NCI-H1092 (cell line): ENCODE results near the gene DDX10.
"Not testable (repeated sequence)": the region's sequence is repeated elsewhere in the genome, so short reads cannot be mapped to it uniquely, and the experiment has no call there.

Experiments used
- DNase-seq: peaks from one replicate; lab custom pipeline; 2025; lab: John Stamatoyannopoulos, UW

The DDX10 gene

DNA sequence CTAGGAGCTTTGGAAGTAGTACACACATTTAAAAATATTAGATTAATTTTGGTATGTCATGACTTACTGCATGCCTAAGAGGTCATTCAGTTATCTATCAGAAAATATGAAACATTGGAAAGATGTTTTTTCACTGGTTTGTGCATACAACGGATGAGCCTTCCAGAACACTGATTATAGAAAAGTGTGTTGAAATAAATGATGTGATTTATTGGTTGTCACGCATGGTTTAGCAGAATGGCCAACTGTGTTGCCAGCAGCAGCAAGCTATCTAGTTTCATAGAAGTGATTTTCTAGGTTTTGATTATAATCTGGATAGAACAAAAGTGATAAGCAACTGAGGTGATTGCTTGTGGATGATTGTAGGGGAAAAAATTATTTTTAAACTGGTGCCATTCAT is 53.6 kb downstream of the DDX10 start:
- no peak for DNase-seq

DNA sequence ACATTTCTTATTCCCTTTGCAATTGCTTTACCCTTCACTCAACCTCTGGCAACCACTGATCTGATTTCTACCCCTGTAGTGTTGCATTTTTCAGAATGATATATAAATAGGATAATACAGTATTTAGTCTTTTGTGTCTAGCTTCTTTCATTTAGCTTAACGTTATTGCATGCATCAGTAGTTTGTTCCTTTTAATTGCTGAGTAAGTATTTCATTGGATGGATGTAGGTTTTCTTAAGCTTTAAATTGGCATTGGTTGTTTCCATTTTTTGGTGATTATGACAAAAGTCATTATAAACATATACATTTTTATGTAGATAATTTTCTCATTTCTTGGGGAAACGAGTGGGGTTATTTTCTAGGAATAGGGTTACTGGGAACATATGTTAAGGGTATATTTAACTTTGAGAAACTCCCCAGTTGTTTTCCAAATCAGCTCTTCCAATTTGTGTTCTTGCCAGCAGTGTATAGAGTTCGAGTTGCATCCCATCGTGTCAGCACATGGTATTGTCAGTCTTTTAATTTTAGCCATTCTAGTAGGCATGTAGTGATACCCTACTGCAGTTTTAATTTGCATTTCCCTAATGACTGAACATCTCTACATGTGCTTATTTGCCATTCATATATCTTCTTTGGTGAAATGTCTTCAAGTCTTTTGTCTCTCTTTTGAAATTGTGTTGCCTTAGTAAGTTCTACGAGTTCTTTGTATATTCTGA is 60.3 kb downstream of the DDX10 start:
- DNase-seq: no peak

DNA sequence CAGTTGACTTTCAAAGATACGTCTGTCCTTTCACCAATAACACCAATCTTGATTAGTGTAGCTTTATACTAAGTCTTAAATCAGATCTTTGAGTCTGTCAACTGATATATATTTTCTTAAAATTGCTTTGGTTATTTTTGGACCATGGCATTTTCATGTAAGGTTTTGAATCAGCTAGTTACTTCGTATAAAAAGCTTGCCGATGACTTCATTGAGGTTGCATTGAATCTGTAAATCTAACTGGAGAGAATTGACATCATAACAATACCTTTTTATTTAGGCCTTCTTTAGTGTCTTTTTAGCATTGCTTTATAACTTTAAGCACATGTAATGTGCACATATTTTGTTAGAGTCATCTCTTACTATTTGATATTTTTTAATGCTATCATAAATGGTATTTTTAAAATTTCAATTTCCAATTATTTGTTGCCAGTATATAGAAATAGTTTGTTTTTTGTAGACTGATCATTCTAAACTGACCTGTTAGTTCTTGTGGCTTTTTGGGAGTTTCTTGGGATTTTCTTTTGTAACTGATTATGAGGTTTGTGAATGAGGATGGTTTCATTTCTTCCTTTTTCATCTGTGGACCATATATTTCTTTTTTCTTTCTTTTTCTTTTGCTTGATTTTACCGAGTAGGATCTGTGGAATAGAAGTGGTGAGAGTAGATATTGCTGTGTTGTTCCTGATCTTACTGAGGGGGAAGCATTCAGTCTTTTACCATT is 61.4 kb downstream of the DDX10 start:
- DNase-seq: no peak

DNA sequence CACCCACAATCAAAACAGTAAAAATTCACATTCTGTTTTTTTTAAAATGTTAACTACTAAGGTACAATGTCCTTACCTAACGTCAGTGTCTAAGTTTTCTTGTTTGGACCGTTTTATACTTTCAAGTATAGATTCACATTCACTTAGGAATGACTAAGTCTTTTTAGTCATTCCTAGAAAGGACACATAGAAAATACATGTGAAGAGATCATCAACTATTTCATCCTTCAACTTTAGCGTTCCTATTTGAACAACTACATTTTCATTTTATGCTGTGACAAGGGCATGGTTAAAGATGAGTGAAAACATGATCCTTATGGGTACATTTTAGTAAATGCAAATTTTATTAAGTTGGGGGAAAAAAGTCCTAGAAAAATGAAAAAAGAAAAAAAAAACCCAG is 62.8 kb downstream of the DDX10 start:
- no peak for DNase-seq

DNA sequence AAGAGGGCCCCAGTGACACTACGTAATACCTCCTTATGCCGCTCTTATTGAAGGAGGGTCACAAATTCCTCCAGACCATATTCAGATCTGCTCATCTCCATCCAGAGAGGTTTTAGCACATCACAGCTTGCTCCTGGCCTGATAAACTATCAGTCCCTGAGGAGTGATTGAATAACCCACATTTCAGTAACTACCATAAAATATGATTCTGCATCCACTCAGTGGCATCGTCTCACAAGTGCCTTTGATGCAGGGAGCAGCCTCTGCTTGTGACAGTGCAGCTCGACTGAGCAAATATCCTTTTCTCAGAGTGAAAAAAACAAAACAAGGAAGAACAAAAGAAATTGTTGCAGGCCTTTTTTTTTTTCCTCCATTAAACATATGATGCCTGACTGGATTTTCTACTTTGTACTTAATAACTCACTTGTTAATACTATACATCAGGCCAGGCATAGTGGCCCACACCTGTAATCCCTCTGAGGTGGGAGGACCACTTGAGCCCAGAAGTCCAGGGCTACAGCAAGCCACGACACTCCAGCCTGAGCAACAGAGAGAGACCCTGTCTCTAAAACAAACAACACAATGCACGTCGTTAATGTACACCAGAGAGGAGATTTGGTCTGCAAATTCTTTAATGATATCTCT is 64.5 kb downstream of the DDX10 start:
- DNase-seq: no peak

DNA sequence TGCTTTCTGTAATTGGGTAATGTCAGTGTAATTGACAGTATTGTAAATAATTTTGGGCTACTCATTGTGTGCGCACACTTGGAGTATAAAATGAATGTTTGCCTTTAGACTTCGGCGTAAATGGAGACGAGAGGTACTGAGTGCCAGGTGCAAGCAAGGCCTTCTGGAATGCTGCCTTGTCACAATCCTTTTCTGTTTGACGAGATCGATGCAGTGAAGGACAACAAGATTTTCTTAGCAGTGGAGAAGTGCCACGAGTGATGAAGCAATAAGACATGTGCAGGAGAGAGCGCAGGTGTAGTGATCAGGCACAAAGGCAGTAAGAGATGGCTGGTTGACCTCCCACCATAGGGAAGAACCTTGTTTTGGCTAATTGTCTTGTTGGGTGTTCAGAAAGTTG is 67.5 kb downstream of the DDX10 start:
- peak; percentile 19 for DNase-seq

DNA sequence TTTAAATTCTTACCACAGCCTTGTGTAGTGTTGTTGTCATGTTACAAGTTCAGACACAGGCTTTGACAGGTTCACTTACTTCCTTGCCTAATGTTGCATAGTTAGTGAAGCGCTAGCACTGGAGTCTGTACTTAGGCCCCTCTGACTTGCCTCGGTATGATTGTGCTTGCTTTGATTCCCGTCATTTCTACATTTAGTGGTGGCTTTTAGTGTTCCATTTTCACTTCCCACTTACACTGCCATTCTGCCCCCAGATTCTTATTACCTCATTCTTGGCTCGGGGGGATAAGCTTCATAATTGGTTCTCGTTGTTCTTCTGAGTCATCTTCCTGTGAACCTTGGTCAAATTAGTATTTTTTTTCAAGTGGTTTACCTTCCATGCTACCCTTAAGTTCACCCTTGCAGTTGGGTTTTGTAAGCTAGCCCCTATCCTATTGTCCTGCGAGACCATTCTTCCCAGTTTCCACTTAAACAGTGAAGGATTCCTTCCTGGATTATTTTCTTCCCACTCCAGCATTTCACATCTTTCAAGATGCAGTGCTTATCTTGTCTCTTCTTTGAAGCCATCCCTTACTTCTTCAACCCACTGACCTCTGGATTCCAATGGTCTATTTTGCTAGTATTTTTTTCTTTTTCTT is 68.7 kb downstream of the DDX10 start:
- DNase-seq: no peak

DNA sequence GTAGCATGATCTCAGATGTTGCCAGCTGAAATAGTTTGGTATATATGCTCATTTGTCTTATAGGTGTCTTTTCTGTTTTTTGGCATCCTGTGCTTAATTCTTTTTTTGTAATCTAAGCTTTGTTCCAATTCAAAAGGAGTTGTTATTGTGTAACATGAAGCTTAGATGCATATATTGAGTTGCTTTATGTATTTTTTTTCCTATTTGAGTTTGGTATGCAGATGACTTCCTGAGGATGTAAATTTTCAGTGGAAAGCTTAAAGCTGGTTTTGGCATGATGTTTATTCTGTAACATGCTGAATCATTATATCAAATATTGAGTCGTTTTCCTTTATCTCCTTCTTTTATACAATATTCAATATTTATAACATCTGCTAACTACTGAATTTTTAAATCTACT is 69.4 kb downstream of the DDX10 start:
- DNase-seq: no peak

DNA sequence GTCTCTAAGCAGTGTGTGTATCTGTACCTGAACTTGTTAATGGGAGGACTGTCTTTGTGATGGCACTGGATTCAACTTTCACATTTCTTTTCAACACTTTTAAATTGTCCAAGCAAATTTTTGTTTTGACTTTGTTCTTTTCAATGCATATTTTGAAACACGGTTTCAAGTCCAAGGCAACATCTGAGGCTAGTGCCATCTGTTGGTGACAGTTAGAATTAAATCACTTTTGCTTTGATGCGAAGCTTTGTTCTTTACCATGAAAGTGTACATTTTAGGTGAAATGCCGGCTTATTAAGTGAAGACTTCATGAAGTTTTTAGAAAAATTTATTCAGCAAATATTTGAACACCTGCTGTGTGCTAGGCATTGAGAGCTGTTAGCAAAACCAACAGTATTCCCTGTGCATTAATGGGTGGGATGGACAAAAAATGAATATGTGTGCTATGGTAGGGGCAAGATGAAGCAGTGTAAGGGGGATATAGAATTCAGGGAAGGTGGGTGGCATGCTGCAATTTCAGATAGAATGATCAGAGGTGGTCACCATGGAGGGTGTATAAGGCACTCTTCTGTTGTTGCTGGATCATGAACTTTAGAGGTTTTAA is 70.2 kb downstream of the DDX10 start:
- no peak for DNase-seq

DNA sequence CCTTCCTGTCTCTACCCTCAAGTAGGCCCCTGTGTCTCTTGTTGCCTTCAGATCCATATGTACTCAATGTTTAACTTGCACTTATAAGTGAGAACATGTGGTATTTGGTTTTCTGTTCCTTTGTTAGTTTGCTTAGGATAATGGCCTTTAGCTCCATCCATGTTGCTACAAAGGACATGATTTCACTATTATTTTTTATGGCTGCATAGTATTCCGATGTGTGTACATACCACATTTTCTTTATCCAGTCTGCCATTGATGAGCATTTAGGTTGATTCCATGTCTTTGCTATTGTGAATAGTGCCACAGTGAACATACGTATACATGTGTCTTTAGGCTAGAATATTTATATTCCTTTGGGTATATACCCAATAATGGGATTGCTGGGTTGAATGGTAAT is 75.3 kb downstream of the DDX10 start:
- not testable (repeated sequence) for DNase-seq

DNA sequence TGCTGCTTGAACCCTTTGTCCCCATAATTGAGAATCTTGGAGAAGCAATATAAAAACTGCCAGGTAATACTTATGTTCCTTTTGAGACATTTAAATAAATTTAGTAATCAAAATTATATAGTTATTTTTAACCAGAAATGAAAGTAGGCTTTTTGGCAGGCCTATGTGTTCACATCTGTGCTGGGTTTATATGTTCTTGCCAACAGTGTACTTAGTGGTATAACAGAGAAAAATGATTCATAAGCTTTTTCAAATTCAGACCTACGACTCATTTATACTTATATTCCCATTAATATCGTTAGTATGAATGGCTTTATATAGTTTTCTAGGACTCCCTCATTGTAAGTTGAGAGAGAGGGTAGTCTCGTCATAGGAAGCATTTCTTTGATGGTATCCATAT is 79.0 kb downstream of the DDX10 start:
- DNase-seq: no peak

DNA sequence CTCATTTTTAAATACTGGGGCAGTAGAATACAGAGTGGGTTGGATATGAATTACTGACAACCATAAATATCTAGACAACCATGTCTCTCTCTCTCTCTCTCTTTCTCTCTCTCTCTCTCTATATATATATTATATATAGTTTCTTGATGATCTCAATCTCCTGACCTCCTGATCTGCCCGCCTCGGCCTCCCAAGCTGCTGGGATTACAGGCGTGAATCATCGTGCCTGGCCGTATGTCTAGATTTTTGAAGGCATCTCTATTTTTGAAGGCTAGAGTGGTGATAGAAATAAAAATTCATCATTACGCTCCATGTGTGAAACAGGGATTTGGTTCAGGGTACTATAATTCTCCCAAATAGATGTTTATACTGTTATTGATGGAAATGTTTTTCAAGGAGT is 84.1 kb downstream of the DDX10 start:
- no peak for DNase-seq

DNA sequence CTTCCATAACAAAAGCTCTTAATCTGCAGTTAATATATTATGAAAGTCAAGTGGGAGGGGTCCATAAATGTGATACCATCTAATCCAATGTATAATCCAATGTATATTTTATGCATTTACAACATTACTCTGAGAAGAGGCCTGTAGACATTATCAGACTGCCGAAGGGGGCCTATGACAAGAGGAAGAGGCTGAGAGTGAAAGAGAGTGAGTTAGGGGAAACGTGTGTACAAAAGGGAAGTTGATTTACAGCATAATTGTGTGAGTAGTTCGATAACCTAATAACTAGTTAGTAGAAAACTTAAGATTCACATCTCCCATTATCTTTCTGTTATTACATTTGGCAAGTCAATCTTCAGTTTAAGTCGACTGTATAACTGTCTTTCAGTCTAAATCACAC is 86.6 kb downstream of the DDX10 start:
- no peak for DNase-seq

DNA sequence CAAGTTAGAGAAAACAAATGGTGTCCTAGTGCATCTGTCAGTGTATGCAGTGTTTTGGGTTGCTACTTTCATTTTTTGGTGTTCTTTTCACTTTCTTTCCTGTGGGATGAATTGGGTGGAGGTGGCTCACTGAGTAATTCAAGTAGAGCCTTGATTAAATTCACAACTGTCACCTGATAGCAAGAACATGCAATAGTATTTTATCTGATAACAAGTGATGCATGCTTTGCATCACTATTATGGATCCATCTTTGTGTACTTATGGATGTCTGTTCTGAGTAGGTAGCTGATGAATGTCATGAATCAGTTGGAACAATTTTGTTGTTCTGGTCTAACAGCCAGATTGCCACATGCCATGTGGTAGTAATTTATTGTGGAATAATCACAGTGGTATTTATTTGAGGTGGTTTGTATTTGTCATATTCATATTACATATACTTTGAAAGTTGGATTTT is 87.5 kb downstream of the DDX10 start:
- no peak for DNase-seq

DNA sequence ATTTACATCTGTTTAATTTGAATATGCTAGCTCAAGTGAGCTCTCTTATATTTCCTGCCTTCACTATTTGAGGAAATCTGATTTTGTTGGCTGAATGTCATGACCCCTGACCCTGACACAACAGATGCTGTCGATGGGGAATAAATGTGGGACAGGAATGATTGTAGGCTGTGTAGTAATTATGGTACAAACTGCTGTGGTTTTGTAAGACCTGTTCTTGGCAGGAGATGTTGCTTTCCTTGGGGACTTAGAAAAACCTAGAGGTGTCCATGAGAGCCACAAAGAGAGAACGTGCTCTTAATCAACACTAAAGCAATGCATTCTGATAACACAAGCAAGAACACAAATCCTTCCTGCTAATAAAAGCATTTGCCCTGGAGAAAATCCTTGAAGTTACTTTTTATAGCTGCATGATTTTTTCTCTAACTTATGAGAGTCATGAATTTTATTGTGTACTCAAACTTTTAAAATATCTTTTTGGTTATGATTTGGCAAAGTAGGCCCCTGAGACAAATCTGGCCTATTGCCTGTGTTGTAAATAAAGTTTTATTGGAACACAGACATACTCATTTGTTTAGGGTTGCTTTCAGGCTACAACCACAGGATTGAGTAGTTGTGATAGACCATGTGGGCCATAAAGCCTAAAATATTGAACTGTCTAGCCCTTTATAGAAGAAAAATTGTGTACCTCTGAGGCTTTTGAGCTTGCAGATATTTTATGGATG is 90.2 kb downstream of the DDX10 start:
- no peak for DNase-seq

DNA sequence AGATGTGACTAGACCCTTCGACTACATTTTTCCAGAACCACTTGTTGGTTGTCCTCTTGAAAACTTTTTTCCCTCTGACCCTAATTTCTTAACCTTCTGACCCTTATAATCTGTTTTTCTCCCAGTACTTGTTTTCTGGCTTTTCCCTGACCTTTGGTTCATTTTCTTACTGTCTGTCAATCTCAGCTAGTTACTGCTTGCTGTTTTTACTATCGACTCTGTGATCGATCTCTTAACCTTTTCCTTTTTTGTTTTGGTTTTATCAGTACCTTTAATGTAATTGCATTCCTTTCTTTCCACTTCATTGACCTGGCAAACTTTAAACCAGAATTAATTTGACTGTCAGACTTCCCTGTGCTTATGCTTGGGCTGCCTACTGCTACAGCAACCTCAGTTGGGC is 92.8 kb downstream of the DDX10 start:
- DNase-seq: no peak

DNA sequence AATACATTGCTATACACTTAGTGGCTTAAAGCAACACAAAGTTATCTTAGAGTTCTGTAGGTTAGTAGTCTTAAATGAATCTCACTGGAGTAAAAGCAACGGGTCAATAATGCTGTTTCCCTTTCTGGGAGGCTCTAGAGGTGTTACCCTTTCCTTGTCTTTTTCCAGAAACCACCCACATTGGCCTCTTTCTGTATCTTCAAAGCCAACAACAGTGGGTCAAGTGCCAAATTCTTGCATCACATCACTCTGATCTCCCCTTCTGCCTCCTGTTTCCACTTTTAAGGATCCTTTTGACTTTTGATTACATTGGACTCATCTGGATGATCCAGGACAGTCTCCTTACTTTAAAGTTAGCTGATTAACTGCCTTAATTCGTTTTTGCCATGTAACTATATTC is 93.6 kb downstream of the DDX10 start:
- DNase-seq: no peak

DNA sequence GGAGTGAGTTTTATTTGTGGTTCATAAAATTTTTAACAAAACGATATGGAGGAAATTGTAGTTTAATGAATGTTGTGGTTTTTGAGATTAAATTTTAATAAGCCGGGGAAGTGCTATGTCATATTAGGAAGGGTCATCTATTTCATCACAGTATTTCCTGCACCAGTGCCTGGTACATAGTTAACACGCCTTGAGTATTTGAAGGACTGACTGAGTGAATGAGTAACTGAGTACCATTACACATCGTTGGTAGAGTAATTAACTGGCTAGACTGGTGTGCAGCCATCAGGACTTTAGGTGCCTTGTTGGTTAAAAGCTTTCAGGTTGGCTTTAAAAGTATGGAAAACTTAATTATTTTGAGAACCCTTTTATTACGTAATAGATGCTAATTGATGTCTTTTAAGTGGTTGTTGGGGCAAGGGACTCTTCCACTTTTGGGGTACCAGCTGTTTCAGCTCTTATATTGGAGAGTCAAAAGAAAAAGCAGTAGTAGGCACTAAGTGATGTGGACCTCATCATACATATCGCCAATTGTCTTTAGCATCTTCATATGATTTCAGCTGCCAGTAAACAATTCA is 101.8 kb downstream of the DDX10 start:
- no peak for DNase-seq

DNA sequence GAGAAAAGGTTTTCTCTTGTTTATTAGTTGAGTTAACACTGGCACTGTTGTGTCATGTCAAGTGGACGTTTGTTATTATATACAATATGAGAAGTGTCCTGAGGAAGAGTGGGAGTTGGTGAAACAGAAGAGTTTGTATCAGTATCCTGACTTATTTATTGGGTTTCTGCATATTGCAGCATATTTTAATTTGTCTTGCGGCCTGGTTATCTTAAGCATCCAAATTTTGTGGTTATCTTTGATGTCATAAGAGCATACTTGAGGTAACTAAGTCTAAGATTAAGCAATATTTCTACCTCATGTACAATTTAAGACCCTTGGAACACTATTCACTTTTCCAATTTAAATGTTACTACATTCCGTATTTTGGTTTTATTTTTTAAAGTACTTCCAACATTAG is 103.5 kb downstream of the DDX10 start:
- DNase-seq: no peak

DNA sequence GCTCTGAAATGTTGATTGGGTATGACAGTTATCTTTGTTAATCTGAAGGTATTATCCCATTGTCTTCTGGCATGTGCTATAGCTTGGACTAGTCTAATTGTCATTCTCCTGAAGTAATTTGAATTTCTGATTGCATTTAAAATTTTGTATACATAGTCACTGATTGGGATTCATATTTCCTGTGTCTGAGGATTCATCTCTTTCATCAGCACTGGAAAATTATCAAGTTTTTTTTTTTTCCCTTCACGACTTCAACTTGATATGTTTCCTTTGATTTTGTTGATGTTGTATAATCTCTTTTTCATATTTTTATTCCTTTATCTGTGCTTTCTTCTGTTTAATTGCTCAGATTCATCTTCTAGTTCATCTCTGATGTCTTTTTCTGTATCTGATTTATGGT is 104.1 kb downstream of the DDX10 start:
- DNase-seq: no peak

DNA sequence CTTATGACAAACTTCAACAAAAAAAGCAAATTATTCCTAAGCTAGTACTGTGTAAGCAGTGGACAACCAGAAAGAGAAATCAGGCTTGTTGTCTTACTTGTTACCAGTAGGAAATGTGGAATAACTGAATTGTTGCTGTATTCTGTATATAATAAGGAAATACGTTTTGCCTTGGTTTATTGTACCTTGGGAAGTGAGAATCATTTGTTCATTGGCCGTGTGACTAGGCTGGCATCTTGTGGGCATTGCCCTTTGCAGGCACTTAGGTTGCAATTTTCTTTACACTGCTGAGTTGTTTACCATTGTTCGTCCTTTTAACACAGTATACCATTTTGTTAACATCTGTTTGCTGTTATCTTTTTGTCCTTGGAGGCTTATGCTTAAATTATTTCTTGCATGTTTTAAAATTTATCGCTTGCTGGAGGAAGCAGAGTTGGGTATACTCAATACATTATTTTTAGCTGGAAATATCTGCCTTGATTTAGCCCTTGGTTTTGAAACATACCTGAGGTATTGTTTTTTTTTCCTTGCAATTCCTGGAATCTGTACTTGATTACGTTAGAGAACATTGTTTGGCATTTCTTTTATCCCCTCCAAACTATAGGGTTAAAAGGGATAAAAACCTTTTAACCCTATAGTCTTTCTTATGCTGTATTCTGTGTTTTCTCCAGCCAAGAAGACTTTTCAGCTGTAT is 109.3 kb downstream of the DDX10 start:
- no peak for DNase-seq
